ENCODE data around the gene UBAP1L. TPM values are rescaled to one million over a fixed set of nuclear protein-coding genes. Genes with fewer than 3 reads are reported as not detected.

Gene UBAP1L
- total RNA-seq, 2 donors from 2014 or later, result 3.4 to 4.6 TPM

DNA sequence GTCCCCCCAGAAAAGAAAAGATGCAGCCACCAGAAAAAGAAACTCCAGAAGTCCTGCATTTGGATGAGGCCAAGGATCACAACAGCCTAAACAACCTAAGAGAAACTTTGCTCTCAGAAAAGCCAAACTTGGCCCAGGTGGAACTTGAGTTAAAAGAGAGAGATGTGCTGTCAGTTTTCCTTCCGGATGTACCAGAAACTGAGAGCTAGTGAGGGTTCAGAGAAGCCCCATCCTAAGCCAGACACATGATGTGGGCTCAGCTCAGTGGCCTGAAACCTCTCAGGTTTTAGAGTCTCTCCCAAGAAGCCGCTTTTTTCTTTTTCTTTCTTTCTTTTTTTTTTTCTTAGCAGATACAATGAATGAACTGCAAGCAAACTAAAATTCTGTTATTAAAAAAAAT is 62.0 kb downstream of the UBAP1L start:
- ATAC-seq, result no peak

DNA sequence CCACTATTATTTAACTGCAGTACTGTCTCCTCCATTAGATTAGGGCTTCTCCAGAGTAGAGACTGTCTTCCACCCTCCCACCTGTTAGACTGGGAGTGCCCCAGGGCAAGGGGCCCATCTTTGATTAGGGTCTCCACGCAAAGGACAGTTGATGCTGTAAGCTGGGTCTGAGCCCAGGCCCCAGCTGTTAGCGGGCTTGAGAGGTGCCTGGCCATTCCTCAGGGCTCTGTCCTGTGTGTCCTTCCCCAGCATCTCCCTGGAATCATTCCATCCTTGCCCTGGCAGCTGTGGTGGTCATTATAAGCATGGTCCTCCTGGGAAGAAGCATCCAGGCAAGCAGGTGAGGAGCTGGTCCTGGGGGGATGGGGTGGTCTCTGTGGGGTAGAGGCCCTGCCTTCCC is 63.7 kb downstream of the UBAP1L start:
- H3K4me3 ChIP-seq, result no peak overlapping the region
- no peak for ATAC-seq
- H3K27me3 ChIP-seq, result no peaks in the 10 kb centered on the region
- DNase-seq, result no peak
- intact Hi-C loops (cut with DNase I), result loop anchor here (10.0 kb wide), 1 partner anchor 224 kb away; no protein-coding TSS in a partner anchor
- TF ChIP-seq, protein P1, sequence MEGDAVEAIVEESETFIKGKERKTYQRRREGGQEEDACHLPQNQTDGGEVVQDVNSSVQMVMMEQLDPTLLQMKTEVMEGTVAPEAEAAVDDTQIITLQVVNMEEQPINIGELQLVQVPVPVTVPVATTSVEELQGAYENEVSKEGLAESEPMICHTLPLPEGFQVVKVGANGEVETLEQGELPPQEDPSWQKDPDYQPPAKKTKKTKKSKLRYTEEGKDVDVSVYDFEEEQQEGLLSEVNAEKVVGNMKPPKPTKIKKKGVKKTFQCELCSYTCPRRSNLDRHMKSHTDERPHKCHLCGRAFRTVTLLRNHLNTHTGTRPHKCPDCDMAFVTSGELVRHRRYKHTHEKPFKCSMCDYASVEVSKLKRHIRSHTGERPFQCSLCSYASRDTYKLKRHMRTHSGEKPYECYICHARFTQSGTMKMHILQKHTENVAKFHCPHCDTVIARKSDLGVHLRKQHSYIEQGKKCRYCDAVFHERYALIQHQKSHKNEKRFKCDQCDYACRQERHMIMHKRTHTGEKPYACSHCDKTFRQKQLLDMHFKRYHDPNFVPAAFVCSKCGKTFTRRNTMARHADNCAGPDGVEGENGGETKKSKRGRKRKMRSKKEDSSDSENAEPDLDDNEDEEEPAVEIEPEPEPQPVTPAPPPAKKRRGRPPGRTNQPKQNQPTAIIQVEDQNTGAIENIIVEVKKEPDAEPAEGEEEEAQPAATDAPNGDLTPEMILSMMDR (IDR thresholded peaks at IDR 0.05), result no peak
- TF ChIP-seq POLR2A (IDR thresholded peaks at IDR 0.05), result no peak
- no peak overlapping the region for H3K27ac ChIP-seq
- H3K36me3 ChIP-seq (replicated peaks in 1 of 2; ENCODE audit: insufficient read depth in 1 of 2, low read depth in 2 of 2), result no peaks in the 10 kb centered on the region
- H3K9me3 ChIP-seq, result no peaks in the 10 kb centered on the region
- 73% methylated on average over 2 of the region's 2 CpGs; no CpG with 5 or more reads in 1 of the 2 donors for WGBS, 2 donors
- peaks cover 10% of the 10 kb centered on the region for H3K4me1 ChIP-seq

More for the DNA sequence above, 62.0 kb downstream of the UBAP1L start:
- 67 to 71% methylated on average over 2 of the region's 2 CpGs for WGBS, 2 donors
- TF ChIP-seq, protein P1 (IDR thresholded peaks at IDR 0.05), result no peak
- no peak for TF ChIP-seq POLR2A (IDR thresholded peaks at IDR 0.05)
- no peak overlapping the region for H3K4me3 ChIP-seq
- intact Hi-C loops (cut with DNase I), result loop anchor here (10.0 kb wide), 1 partner anchor 222 kb away; no protein-coding TSS in a partner anchor
- no peaks in the 10 kb centered on the region for H3K36me3 ChIP-seq (replicated peaks in 1 of 2; ENCODE audit: insufficient read depth in 1 of 2, low read depth in 2 of 2)
- DNase-seq, result no peak
- H3K4me1 ChIP-seq, result peaks cover 10% of the 10 kb centered on the region
- no peaks in the 10 kb centered on the region for H3K27me3 ChIP-seq
- H3K27ac ChIP-seq, result no peak overlapping the region
- no peaks in the 10 kb centered on the region for H3K9me3 ChIP-seq

DNA sequence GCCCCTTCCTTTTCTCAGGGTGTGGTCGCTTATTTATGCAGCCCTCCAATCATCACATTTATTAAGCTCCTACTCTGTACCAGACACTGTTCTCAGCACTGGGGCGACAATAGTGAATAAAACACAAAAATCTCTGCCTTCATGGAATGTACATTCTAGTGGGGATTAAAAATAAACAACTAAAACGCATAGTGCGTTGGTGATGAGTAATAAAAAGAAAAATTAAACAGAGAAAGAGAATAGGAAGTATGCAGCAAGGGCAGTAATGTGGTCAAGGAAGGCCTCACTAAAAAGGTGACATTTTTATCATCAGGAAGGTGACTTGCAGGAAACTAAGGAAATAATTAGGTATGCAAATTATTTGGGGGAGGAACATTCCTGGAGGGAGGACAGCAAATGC is 64.7 kb downstream of the UBAP1L start:
- no peak overlapping the region for H3K27ac ChIP-seq

DNA sequence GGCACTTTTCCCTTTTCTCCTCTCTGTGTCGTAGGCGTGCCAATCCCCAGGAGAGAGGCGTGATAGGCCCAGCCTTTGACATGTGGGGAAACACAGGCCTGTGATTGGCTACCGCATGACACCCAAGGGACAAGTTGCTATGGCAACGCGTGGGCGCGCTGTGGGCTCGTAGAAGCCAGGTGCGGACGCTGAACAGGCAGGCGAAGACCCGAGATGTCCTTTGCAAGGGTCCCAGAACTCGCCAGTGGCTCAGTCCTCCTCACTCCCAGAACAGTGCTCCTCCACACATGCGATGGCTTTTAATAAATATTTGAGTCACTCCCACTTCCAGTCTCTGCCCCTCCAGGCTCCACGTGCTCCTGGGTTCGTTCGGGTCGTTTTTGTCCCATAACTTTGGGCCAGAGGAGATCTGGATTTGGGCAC is 65.6 kb downstream of the UBAP1L start:
- no peak overlapping the region for H3K4me3 ChIP-seq
- H3K27ac ChIP-seq, result no peak overlapping the region

More for the DNA sequence above, 64.7 kb downstream of the UBAP1L start:
- Histone ChIP-seq H3K9me3 (no peaks in the 10 kb centered on the region), H3K4me3 (no peak overlapping the region), H3K27me3 (no peaks in the 10 kb centered on the region), H3K4me1 (peaks cover 12% of the 10 kb centered on the region), H3K36me3 (replicated peaks in 1 of 2; ENCODE audit: insufficient read depth in 1 of 2, low read depth in 2 of 2) (no peaks in the 10 kb centered on the region)
- TF ChIP-seq, protein P1 (IDR thresholded peaks at IDR 0.05), result no peak
- no peak for TF ChIP-seq POLR2A (IDR thresholded peaks at IDR 0.05)
- 62 to 72% methylated on average over 4 of the region's 4 CpGs for WGBS, 2 donors
- no peak for ATAC-seq
- no peak for DNase-seq
- intact Hi-C loops (cut with DNase I), result loop anchor here (10.0 kb wide), 1 partner anchor 225 kb away; no protein-coding TSS in a partner anchor

More for the DNA sequence above, 65.6 kb downstream of the UBAP1L start:
- Histone ChIP-seq H3K36me3 (replicated peaks in 1 of 2; ENCODE audit: insufficient read depth in 1 of 2, low read depth in 2 of 2) (no peaks in the 10 kb centered on the region), H3K27me3 (no peaks in the 10 kb centered on the region), H3K9me3 (no peaks in the 10 kb centered on the region), H3K4me1 (peaks cover 19% of the 10 kb centered on the region)
- ATAC-seq, result peak; percentile 98
- TF ChIP-seq POLR2A (IDR thresholded peaks at IDR 0.05), result no peak
- TF ChIP-seq, protein P1 (IDR thresholded peaks at IDR 0.05), result no peak
- DNase-seq, result peak; percentile 89 to 96 (median 94)
- 0 to 2% methylated on average over 7 to 19 of the region's 19 CpGs for WGBS, 2 donors
- intact Hi-C loops (cut with DNase I), result no loop called here
